NCI-H345 treated with DMSO at 0.1 percent for 48 hours (cell line): Measurements from ENCODE around the gene PLCL1.

Source experiments
- DNase-seq: peaks from one replicate; lab custom pipeline; 2025; ENCODE audit not compliant: unreplicated experiment; lab: John Stamatoyannopoulos, UW

PLCL1 gene

GRCh38 chr2:197949224-197949623 is 144.8 kb downstream of the PLCL1 start:
- no peak for DNase-seq

- DNase-seq, result no peak
These were observed 145.6 kb downstream of the PLCL1 start for GRCh38 chr2:197950006-197950405.

GRCh38 chr2:197950724-197951123 is 146.3 kb downstream of the PLCL1 start:
- no peak for DNase-seq

- no peak for DNase-seq
These were observed 148.3 kb downstream of the PLCL1 start for GRCh38 chr2:197952540-197953202.

- no peak for DNase-seq
These were observed 149.9 kb downstream of the PLCL1 start for GRCh38 chr2:197954328-197954727.

GRCh38 chr2:197958592-197959150 is 154.3 kb downstream of the PLCL1 start:
- no peak for DNase-seq

- no peak for DNase-seq
These were observed 155.0 kb downstream of the PLCL1 start for GRCh38 chr2:197959383-197959782.

- DNase-seq, result no peak
These were observed 156.4 kb downstream of the PLCL1 start for GRCh38 chr2:197960786-197961185.

- DNase-seq, result no peak
These were observed 160.3 kb downstream of the PLCL1 start for GRCh38 chr2:197964720-197965119.

- DNase-seq, result no peak
These were observed 161.4 kb downstream of the PLCL1 start for GRCh38 chr2:197965756-197966155.

- DNase-seq, result no peak
These were observed 165.0 kb downstream of the PLCL1 start for GRCh38 chr2:197969391-197969893.

GRCh38 chr2:197972061-197972460 is 167.7 kb downstream of the PLCL1 start:
- DNase-seq, result no peak

- no peak for DNase-seq
These were observed 168.2 kb downstream of the PLCL1 start for GRCh38 chr2:197972587-197972986.

GRCh38 chr2:197973772-197974171 is 169.4 kb downstream of the PLCL1 start:
- DNase-seq, result no peak

- DNase-seq, result no peak
These were observed 171.6 kb downstream of the PLCL1 start for GRCh38 chr2:197975931-197976519.

GRCh38 chr2:197978971-197979370 is 174.6 kb downstream of the PLCL1 start:
- no peak for DNase-seq

- no peak for DNase-seq
These were observed 178.2 kb downstream of the PLCL1 start for GRCh38 chr2:197982565-197982964.

GRCh38 chr2:197985029-197985638 is 180.7 kb downstream of the PLCL1 start:
- no peak for DNase-seq

- DNase-seq, result no peak
These were observed 182.6 kb downstream of the PLCL1 start for GRCh38 chr2:197986977-197987376.

GRCh38 chr2:197990356-197990755 is 186.0 kb downstream of the PLCL1 start:
- no peak for DNase-seq

GRCh38 chr2:197992482-197993133 is 188.2 kb downstream of the PLCL1 start:
- no peak for DNase-seq
